22Rv1 (cell line): ENCODE measurements around the gene NT5C.
A peak's percentile ranks its signal among the peaks of the same experiment; 100 is the strongest.

Experiments
- CTCF ChIP-seq: fragments of 450-650 bp; IDR thresholded peaks from 2 replicates; pipeline ENCODE4 v1.5.1; 2017; ENCODE audit warnings: mild to moderate bottlenecking
- ZFX ChIP-seq: fragments of 450-650 bp; IDR thresholded peaks from 2 replicates; pipeline ENCODE4 v1.6.1; 2017; ENCODE audit warnings: antibody characterized with exemption, borderline replicate concordance

- TF ChIP-seq CTCF, result peak; percentile 84
- no peak for TF ChIP-seq ZFX
These were observed at the start of gene NT5C for GRCh38 chr17:75131278-75132017.
